ENCODE data around the gene DCTPP1. TPM values are rescaled to one million over a fixed set of nuclear protein-coding genes. Genes with fewer than 3 reads are reported as not detected.
A peak's percentile ranks its signal among the peaks of the same experiment; 100 is the strongest.
"Not testable (repeated sequence)": the region's sequence is repeated elsewhere in the genome, so short reads cannot be mapped to it uniquely, and the experiment has no call there.

The DCTPP1 gene
- total RNA-seq, 2 donors from 2014 or later: 31.6 to 37.6 TPM

- no peaks in the 10 kb centered on the region for H3K27me3 ChIP-seq (replicated peaks; ENCODE audit: insufficient read depth)
- WGBS: 13% methylated on average over 12 of the region's 12 CpGs
- intact Hi-C loops (cut with DNase I): loop anchor here (10.0 kb wide), 1 partner anchor 305 kb away; the partner anchor contains the start of genes TBX6 and YPEL3
- no peak for DNase-seq (ENCODE audit: low spot score)
- peaks cover 8% of the 10 kb centered on the region for H3K4me1 ChIP-seq (replicated peaks)
- TF ChIP-seq POLR2A (IDR thresholded peaks at IDR 0.05): no peak
- H3K27ac ChIP-seq: peak overlapping the region; percentile 82
- no peaks in the 10 kb centered on the region for H3K9me3 ChIP-seq
- H3K4me3 ChIP-seq: peak overlapping the region; percentile 47 to 50
- no peaks in the 10 kb centered on the region for H3K36me3 ChIP-seq
Measured at GRCh38 chr16:30399435-30400186, 30.2 kb downstream of the DCTPP1 start.

GRCh38 chr16:30398661-30399434, 31.0 kb downstream of the DCTPP1 start:
- 84% methylated on average over 23 of the region's 23 CpGs for WGBS
- peaks cover 8% of the 10 kb centered on the region for H3K4me1 ChIP-seq (replicated peaks)
- intact Hi-C loops (cut with DNase I): no loop called here

GRCh38 chr16:30397776-30398660, 31.8 kb downstream of the DCTPP1 start:
- H3K9me3 ChIP-seq: no peaks in the 10 kb centered on the region
- no peak overlapping the region for H3K27ac ChIP-seq
- WGBS: 90% methylated on average over 29 of the region's 42 CpGs
- intact Hi-C loops (cut with DNase I): no loop called here
- H3K36me3 ChIP-seq: no peaks in the 10 kb centered on the region
- TF ChIP-seq POLR2AphosphoS5 (IDR thresholded peaks at IDR 0.05) (no peak), CTCF (IDR thresholded peaks at IDR 0.05) (no peak), POLR2A (IDR thresholded peaks at IDR 0.05) (no peak)
- no peak overlapping the region for H3K4me3 ChIP-seq
- no peak for DNase-seq (ENCODE audit: low spot score)
- H3K4me1 ChIP-seq (replicated peaks): peaks cover 8% of the 10 kb centered on the region
- H3K27me3 ChIP-seq (replicated peaks; ENCODE audit: insufficient read depth): no peaks in the 10 kb centered on the region

More at GRCh38 chr16:30398661-30399434, 31.0 kb downstream of the DCTPP1 start:
- DNase-seq (ENCODE audit: low spot score): no peak
- no peaks in the 10 kb centered on the region for H3K27me3 ChIP-seq (replicated peaks; ENCODE audit: insufficient read depth)
- peak overlapping the region; percentile 82 for H3K27ac ChIP-seq
- TF ChIP-seq CTCF (IDR thresholded peaks at IDR 0.05) (no peak), POLR2A (IDR thresholded peaks at IDR 0.05) (no peak), POLR2AphosphoS5 (IDR thresholded peaks at IDR 0.05) (no peak)
- no peaks in the 10 kb centered on the region for H3K36me3 ChIP-seq
- no peak overlapping the region for H3K4me3 ChIP-seq
- H3K9me3 ChIP-seq: no peaks in the 10 kb centered on the region

- TF ChIP-seq POLR2AphosphoS5 (IDR thresholded peaks at IDR 0.05) (no peak), POLR2A (IDR thresholded peaks at IDR 0.05) (no peak), CTCF (IDR thresholded peaks at IDR 0.05) (no peak)
- intact Hi-C loops (cut with DNase I): no loop called here
- H3K36me3 ChIP-seq: no peaks in the 10 kb centered on the region
- no peak for DNase-seq (ENCODE audit: low spot score)
- WGBS: 79% methylated on average over 4 of the region's 4 CpGs
- H3K4me3 ChIP-seq: no peak overlapping the region
- H3K4me1 ChIP-seq (replicated peaks): peaks cover 8% of the 10 kb centered on the region
- H3K9me3 ChIP-seq: no peaks in the 10 kb centered on the region
- H3K27ac ChIP-seq: no peak overlapping the region
- no peaks in the 10 kb centered on the region for H3K27me3 ChIP-seq (replicated peaks; ENCODE audit: insufficient read depth)
Measured at GRCh38 chr16:30397056-30397455, 32.8 kb downstream of the DCTPP1 start.

GRCh38 chr16:30396627-30397026, 33.2 kb downstream of the DCTPP1 start:
- WGBS: 73% methylated on average over 4 of the region's 4 CpGs
- H3K4me1 ChIP-seq (replicated peaks); H3K27ac ChIP-seq; H3K36me3 ChIP-seq; H3K27me3 ChIP-seq (replicated peaks; ENCODE audit: insufficient read depth); DNase-seq (ENCODE audit: low spot score); intact Hi-C loops (cut with DNase I); H3K4me3 ChIP-seq; H3K9me3 ChIP-seq: not testable (repeated sequence)
